ENCODE measurements around the gene PCNX3.
"Not testable (repeated sequence)": the region's sequence is repeated elsewhere in the genome, so short reads cannot be mapped to it uniquely, and the experiment has no call there.

The PCNX3 gene

DNA sequence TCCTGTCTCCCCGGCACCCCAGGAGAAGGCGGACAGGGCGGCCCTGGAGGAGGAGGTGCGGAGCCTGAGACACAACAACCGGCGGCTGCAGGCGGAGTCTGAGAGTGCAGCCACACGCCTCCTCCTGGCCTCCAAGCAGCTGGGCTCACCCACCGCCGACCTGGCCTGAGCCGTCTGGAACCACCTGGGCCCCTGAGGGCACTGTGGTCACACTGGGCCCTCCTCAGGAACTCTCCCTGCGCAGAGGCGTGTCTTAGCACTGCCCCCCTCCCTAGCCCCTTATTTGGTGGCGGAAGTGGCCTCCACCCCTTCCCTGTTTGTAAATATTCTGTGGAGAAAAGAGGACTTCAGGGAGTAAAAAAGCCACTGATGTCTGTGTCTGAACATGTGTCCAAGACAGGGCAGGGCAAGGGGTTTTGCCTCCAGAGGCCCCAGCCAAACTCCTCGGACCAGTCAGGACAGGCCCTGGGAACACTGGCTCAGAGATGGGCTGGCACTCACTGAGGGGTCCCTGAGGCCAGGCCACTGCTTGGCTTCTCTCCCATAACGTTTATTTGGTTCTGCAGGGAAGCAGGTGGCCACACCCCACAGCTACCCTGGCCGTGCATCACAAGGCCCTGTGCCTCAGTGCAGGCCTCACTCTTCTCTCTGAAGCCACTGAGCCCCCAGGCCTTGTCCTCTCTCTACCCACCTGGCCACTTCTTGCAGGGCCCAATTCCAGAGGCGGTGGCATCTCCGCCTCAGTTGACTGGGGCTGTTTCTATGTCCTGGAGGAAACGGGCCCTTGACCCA is 35.2 kb downstream of the PCNX3 start:
- no peak for DNase-seq (ENCODE audit: extremely low spot score, insufficient read length, low read depth)
- FAIRE-seq, result no peak

DNA sequence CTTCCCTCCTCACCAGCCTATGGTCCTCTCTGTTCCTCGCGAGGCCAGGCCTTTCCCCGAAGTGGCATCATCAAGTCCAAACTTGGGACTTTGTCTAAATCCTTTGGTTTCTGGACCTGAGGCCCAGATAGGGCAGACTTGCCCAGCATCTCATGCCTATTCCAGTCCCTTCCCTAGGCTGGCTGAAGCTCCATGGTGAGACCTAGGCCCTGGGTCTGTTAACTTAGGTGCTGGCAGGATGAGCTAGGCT is 35.7 kb downstream of the PCNX3 start:
- FAIRE-seq (no peak), DNase-seq (ENCODE audit: extremely low spot score, insufficient read length, low read depth) (no peak)

- FAIRE-seq (no peak), DNase-seq (ENCODE audit: extremely low spot score, insufficient read length, low read depth) (no peak)
Measured at GRCh38 chr11:65651589-65652510, 36.3 kb downstream of the PCNX3 start.

- DNase-seq (ENCODE audit: extremely low spot score, insufficient read length, low read depth) (peak; percentile 96), FAIRE-seq (peak; percentile 94)
Measured at GRCh38 chr11:65652511-65653228, 37.1 kb downstream of the PCNX3 start.

GRCh38 chr11:65653229-65654225 is 38.0 kb downstream of the PCNX3 start:
- no peak for DNase-seq (ENCODE audit: extremely low spot score, insufficient read length, low read depth)
- peak; percentile 33 for FAIRE-seq

DNA sequence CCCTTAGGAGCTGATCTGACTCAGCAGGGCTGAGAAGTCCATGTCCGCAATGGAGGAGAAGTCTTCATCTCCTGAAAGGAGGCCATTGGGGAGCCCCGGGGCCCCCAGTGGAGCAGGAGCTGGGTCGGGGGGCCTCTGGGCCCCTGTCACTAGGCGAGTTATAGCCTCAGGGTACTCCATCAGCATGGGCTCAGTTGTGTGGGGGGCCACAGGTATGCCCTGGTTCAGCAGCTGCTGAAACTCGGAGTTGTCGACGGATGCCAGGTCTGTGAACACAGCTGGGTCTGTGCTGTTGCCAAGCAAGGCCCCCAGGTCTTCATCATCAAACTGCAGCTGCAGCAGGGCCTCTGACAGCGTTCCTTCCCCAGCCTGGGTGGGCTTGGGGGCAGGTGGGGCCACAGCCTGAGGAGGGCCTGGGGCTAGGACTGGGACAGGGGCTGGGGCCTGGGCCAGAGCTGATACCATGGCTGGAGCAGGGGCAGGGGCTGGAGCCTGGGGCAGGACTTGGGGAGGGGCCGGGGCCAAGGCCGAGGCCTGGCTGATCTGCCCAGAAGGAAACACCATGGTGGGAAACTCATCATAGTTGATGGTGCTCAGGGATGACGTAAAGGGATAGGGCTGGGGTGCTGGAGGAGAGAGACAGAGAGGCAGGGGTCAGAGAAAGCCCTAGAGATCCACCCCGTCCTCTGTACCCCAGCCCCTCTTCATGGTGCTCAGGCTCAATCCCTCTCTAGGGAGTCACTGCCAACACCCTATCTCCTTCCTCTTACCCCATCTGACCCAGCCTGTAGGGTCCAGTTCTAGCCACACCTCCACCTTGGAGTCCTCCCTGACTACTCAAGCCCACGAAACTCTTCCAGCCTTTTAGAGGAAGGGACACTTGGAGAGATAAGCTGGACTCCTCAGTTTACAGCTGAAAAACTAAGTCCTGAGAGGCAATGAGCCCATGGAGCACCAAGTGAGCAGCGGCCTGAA is 39.1 kb downstream of the PCNX3 start:
- FAIRE-seq (no peak), DNase-seq (ENCODE audit: extremely low spot score, insufficient read length, low read depth) (no peak)

- no peak for FAIRE-seq
- DNase-seq (ENCODE audit: extremely low spot score, insufficient read length, low read depth), result no peak
Measured at GRCh38 chr11:65655570-65656332, 40.2 kb downstream of the PCNX3 start.

DNA sequence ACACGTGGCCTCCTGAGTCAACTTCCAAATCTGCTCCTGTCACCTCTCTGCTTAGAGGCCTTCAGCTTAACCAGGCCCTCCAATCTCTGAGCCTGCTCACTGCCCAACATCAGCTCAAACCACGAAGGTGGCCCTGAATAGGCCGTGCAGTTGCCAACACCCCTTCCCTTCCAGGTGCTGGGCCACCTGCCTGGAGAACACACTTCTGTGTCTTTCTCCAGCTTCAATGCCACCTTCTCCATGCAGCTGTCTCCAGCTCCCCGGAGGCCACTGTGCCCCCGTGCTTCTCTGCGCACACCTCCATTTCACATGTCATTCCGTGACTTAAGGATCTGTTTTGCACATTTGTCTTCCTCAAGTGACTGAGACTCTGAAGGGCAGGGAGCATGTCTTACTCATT is 41.9 kb downstream of the PCNX3 start:
- FAIRE-seq (no peak), DNase-seq (ENCODE audit: extremely low spot score, insufficient read length, low read depth) (no peak)

DNA sequence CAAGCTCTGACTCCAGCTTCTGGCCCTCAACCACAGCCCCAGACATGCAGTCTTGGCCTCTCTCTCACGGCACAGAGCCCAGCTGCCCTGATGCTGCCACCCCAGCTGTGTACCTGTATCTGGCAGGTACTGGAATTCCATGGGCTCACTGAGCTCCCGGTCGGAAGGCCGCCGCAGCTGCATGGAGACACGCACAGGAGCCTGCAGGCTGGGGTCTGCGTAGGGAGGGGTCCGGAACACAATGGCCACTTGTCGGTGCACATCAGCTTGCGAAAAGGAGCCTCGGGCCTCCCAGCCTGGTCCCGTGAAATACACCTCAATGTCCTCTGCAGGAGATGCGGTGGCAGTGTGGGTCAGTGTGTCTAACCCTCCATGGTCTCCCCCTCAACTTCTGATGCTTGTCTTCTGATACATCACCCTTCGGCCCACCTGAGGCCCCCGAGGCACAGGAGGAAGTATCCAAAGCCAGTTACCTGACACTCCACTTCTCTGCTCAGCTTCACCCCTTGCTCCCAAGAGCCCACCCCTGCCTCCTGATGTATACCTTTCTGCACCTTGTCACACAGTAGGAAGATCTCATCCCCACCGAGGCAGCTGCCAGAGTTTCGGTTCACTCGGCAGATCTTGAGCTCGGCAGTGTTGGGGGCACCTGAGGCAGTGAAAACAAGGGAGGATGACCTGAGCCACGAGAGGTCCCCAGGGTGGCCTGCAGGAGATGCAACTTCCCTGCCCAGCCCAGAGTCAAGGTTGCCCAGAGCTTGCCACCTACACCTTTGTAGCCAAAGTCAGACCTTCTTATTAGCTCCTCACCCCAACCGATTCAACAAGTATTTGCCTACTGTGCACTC is 42.8 kb downstream of the PCNX3 start:
- no peak for DNase-seq (ENCODE audit: extremely low spot score, insufficient read length, low read depth)
- no peak for FAIRE-seq

DNA sequence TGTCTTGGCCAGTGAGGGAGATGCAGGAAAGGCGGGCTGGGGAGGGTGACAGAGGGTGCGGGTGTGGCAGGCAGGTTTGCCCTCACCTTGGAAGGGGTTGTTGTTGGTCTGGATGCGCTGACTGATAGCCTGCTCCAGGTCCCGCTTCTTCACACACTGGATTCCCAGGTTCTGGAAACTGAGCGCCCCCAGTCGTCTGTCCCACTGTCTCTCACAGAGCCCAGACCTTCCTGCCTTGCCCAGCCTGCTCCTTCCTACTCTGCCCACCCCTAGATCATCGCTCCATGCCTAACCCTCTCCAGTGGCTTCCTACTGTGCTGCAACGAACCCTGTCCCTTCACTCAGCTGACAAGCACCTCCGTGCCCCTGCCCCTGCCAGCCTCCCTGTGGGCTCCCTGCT is 44.5 kb downstream of the PCNX3 start:
- DNase-seq (ENCODE audit: extremely low spot score, insufficient read length, low read depth), result no peak
- FAIRE-seq, result no peak

DNA sequence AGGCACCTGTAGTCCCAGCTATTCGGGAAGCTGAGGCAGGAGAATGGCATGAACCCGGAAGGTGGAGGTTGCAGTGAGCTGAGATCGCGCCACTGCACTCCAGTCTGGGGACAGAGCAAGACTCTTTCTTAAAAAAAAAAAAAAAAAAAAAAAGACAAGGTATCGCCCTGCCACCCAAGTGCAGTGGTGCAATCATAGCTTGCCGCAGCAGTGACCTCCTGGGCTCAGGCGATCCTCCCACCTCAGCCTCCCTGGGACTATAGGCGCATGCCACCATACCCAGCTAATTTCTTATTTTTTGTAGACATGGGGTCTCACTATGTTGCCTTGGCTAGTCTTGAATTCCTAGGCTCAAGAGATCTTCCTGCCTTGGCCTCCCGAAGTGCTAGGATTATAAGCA is 45.3 kb downstream of the PCNX3 start:
- DNase-seq (ENCODE audit: extremely low spot score, insufficient read length, low read depth); FAIRE-seq: not testable (repeated sequence)

DNA sequence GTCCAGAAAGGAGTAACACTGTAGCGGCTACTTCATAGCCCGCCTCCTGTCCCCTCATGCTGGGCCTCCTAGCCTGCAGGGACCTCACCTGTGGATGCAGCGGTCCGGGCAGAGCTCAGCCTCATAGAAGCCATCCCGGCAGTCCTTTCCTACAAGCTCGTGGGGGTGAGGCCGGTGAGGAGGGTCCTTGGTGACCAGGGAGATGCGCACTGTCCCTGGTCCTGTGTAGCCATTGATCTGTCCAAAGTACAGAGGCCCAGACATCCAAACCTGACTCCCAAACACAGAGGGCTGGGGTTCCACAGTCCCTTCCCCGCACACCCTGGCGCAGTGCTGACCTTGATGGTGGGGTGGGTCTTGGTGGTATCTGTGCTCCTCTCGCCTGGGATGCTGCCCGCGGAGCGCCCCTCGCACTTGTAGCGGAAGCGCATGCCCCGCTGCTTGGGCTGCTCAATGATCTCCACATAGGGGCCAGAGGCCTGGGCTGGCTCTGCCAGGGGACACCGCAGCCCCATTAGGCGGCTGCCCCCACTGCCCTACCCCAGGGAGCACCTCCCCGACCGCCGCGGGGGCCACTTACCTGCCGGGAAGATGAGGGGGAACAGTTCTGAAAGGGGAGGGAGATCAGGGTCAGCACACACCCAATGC is 46.1 kb downstream of the PCNX3 start:
- no peak for FAIRE-seq

GRCh38 chr11:65662247-65662798 is 46.7 kb downstream of the PCNX3 start:
- no peak for DNase-seq (ENCODE audit: extremely low spot score, insufficient read length, low read depth)
- FAIRE-seq, result no peak

More for the DNA sequence above, 46.1 kb downstream of the PCNX3 start:
- no peak for DNase-seq (ENCODE audit: extremely low spot score, insufficient read length, low read depth)

DNA sequence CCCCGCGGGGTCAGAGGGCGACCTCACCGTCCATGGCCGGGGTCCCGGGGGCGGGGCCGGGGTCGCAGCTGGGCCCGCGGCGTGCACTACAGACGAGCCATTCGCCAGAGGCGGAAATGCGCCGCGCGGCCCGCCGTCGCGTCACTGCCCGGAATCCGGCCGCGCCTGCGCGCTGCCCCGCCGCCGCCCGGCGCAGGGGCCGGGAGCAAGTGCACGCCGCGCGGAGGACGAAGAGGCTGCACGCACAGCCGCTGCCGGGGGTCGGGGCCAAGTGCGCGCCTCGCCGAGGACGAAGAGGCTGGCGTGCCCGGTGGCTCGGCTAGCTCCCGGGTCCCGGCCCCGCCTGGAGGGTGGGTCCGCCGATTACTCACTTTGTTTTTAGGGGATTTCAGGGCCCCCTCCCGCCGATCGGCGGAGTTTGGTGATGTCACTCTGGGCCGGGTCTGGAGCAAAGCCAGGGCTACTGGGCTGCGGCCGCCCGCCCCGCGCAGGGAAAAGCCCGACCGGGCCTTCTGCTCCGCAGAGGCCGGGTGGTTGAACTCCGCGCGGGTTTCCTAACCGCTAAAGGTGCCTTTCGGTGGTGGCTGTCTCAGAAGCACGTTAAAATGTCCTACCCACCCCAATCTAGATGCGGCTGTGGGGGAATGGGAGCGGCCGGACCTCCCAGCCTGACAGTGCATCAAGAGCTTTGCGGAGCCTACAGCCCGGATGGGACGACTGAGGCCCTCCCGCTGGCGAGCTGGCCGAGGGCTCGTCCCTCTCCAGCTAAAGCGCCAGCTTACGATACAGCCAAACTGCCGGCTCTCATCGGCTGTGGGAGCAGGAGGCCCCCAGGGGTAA is 47.4 kb downstream of the PCNX3 start, which contains the start of gene RELA:
TSS of gene RELA (minus strand) at position 118 of the 840 bp plus-strand sequence. CDS start at position 34, 84 bp downstream.
- FAIRE-seq, result peak; percentile 73
- peak; percentile 89 for DNase-seq (ENCODE audit: extremely low spot score, insufficient read length, low read depth)

GRCh38 chr11:65663639-65664200 is 48.1 kb downstream of the PCNX3 start:
- DNase-seq (ENCODE audit: extremely low spot score, insufficient read length, low read depth) (no peak), FAIRE-seq (peak; percentile 82)

Measured in GM18507 (cell line).